ENCODE results near the gene NPY2R. TPM values are rescaled to one million over a fixed set of nuclear protein-coding genes. Genes with fewer than 3 reads are reported as not detected.

NPY2R gene
- total and polyA plus RNA-seq, 2 donors (not counting 1 experiment from before 2014, with no cell fraction given) = not detected

DNA sequence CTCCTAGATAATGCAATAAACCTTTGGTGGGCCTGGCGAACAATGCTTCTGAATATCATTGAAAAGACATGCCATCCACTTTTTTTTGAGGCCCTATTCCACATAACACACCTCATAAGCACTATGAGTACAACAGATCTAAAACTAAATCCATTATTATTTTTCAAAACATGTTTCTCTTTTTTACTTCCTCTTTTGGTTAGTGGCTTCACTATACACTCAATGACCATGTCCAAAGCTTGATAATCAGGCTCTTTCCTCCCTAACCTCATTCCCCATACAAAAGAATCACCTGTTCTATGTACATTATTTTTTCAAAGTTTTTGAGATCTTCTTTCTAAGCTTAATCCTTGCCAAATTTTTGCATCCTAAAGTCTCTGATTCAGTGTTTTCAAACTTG is 20.4 kb upstream of the NPY2R start:
- no peak for ATAC-seq (ENCODE audit: low read depth)
- H3K9ac ChIP-seq (ENCODE audit: low read length) = no peak overlapping the region
- H3K9me3 ChIP-seq (ENCODE audit: control extremely low read depth in 1 of 3, control insufficient read depth in 2 of 3, insufficient read depth in 1 of 3, low read length in 2 of 3) = no peaks in the 10 kb centered on the region
- H3K4me2 ChIP-seq (replicated peaks; ENCODE audit: low read depth, low read length, poor library complexity, severe bottlenecking) = no peak overlapping the region
- Mint-ChIP-seq H3K4me1 (no peaks in the 10 kb centered on the region), H3K9me3 (ENCODE audit: insufficient read depth) (no peaks in the 10 kb centered on the region), H3K4me3 (no peak overlapping the region), H3K27ac (no peak overlapping the region), H3K27me3 (no peaks in the 10 kb centered on the region)
- DNase-seq = no peak
- H4K20me1 ChIP-seq (ENCODE audit: control insufficient read depth, insufficient read depth, low read length, poor library complexity, severe bottlenecking) = no peaks in the 10 kb centered on the region
- WGBS (ENCODE audit: insufficient coverage) = 0% methylated on average over 1 of the region's 1 CpG
- no peaks in the 10 kb centered on the region for H3K36me3 ChIP-seq (replicated peaks in 1 of 2; ENCODE audit: control extremely low read depth in 1 of 2, control insufficient read depth in 1 of 2, extremely low read depth in 1 of 2, insufficient read depth in 2 of 2, low read length in 1 of 2)
- POLR2A ChIA-PET = no interaction called here
- H3K4me1 ChIP-seq (ENCODE audit: control insufficient read depth in 2 of 2, insufficient read depth in 2 of 2, low read length in 2 of 2) = no peaks in the 10 kb centered on the region
- TF ChIP-seq, protein P1, sequence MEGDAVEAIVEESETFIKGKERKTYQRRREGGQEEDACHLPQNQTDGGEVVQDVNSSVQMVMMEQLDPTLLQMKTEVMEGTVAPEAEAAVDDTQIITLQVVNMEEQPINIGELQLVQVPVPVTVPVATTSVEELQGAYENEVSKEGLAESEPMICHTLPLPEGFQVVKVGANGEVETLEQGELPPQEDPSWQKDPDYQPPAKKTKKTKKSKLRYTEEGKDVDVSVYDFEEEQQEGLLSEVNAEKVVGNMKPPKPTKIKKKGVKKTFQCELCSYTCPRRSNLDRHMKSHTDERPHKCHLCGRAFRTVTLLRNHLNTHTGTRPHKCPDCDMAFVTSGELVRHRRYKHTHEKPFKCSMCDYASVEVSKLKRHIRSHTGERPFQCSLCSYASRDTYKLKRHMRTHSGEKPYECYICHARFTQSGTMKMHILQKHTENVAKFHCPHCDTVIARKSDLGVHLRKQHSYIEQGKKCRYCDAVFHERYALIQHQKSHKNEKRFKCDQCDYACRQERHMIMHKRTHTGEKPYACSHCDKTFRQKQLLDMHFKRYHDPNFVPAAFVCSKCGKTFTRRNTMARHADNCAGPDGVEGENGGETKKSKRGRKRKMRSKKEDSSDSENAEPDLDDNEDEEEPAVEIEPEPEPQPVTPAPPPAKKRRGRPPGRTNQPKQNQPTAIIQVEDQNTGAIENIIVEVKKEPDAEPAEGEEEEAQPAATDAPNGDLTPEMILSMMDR (IDR thresholded peaks at IDR 0.05) = no peak
- TF ChIP-seq EZH2 (IDR thresholded peaks at IDR 0.05; ENCODE audit: borderline replicate concordance, insufficient read depth, low read depth, low read length, poor library complexity, severe bottlenecking) = no peak
- no peak overlapping the region for H3K27ac ChIP-seq (ENCODE audit: low read length in 2 of 2)
- no peak overlapping the region for H3K4me3 ChIP-seq (ENCODE audit: control extremely low read depth in 1 of 5, extremely low read depth in 1 of 5, insufficient read depth in 1 of 5, low read depth in 2 of 5, low read length in 4 of 5)
- H3K79me2 ChIP-seq (ENCODE audit: control insufficient read depth, insufficient read depth, low read length) = no peaks in the 10 kb centered on the region
- intact Hi-C loops (cut with micrococcal nuclease) = no loop called here
- no peak overlapping the region for H2AFZ ChIP-seq (ENCODE audit: insufficient read depth, low read depth, low read length, poor library complexity, severe bottlenecking)
- CTCF ChIA-PET = no interaction called here
- H3K27me3 ChIP-seq (replicated peaks in 1 of 4; ENCODE audit: control extremely low read depth in 1 of 4, control insufficient read depth in 3 of 4, insufficient read depth in 4 of 4, low read length in 3 of 4) = no peaks in the 10 kb centered on the region

DNA sequence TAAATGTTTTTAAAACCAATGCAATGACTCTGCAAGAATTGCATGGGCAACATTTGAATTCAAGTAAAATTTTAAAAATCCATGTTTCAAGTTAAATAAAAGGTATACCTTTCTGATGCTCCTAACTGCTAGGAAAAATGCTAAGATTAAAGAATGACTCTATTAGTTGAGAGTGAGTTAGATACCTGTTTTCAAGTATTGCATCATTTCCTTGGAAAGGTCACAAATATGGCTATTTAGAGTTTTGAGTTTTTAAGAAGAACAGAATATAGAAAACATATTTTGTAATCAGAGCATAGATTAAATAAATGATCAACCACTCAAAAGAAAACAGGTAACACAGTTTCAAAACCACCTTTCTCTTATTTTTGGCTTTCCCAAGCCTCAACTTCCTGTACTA is 18.3 kb upstream of the NPY2R start:
- Mint-ChIP-seq H3K27ac (no peak overlapping the region), H3K9me3 (ENCODE audit: insufficient read depth) (no peaks in the 10 kb centered on the region)

More for the DNA sequence above, 18.3 kb upstream of the NPY2R start:
- no peaks in the 10 kb centered on the region for H3K27me3 Mint-ChIP-seq
- ChIA-PET POLR2A (no interaction called here), CTCF (no interaction called here)
- ATAC-seq (ENCODE audit: low read depth) (no peak), DNase-seq (no peak)
- Histone ChIP-seq H3K4me1 (ENCODE audit: control insufficient read depth in 2 of 2, insufficient read depth in 2 of 2, low read length in 2 of 2) (no peaks in the 10 kb centered on the region), H3K4me2 (replicated peaks; ENCODE audit: low read depth, low read length, poor library complexity, severe bottlenecking) (no peak overlapping the region), H3K36me3 (replicated peaks in 1 of 2; ENCODE audit: control extremely low read depth in 1 of 2, control insufficient read depth in 1 of 2, extremely low read depth in 1 of 2, insufficient read depth in 2 of 2, low read length in 1 of 2) (no peaks in the 10 kb centered on the region), H3K79me2 (ENCODE audit: control insufficient read depth, insufficient read depth, low read length) (no peaks in the 10 kb centered on the region), H3K4me3 (ENCODE audit: control extremely low read depth in 1 of 5, extremely low read depth in 1 of 5, insufficient read depth in 1 of 5, low read depth in 2 of 5, low read length in 4 of 5) (no peak overlapping the region), H2AFZ (ENCODE audit: insufficient read depth, low read depth, low read length, poor library complexity, severe bottlenecking) (no peak overlapping the region), H3K27ac (ENCODE audit: low read length in 2 of 2) (no peak overlapping the region), H3K9ac (ENCODE audit: low read length) (no peak overlapping the region), H3K27me3 (replicated peaks in 1 of 4; ENCODE audit: control extremely low read depth in 1 of 4, control insufficient read depth in 3 of 4, insufficient read depth in 4 of 4, low read length in 3 of 4) (no peaks in the 10 kb centered on the region), H3K9me3 (ENCODE audit: control extremely low read depth in 1 of 3, control insufficient read depth in 2 of 3, insufficient read depth in 1 of 3, low read length in 2 of 3) (no peaks in the 10 kb centered on the region), H4K20me1 (ENCODE audit: control insufficient read depth, insufficient read depth, low read length, poor library complexity, severe bottlenecking) (no peaks in the 10 kb centered on the region)
- no peaks in the 10 kb centered on the region for H3K4me1 Mint-ChIP-seq
- TF ChIP-seq, protein P1 (IDR thresholded peaks at IDR 0.05) = no peak
- no peak for TF ChIP-seq EZH2 (IDR thresholded peaks at IDR 0.05; ENCODE audit: borderline replicate concordance, insufficient read depth, low read depth, low read length, poor library complexity, severe bottlenecking)
- H3K4me3 Mint-ChIP-seq = no peak overlapping the region
- intact Hi-C loops (cut with micrococcal nuclease) = no loop called here
